GM18867 (cell line): ENCODE data around the gene SLC45A2.
"Not testable (repeated sequence)": the region's sequence is repeated elsewhere in the genome, so short reads cannot be mapped to it uniquely, and the experiment has no call there.

Experiments
- ATAC-seq: cut with Tn5 transposase; IDR thresholded peaks from one replicate; pipeline ENCODE4 v1.9.1; 2021; ENCODE audit warnings: mild to moderate bottlenecking, moderate library complexity; ENCODE audit not compliant: unreplicated experiment

Gene SLC45A2

DNA sequence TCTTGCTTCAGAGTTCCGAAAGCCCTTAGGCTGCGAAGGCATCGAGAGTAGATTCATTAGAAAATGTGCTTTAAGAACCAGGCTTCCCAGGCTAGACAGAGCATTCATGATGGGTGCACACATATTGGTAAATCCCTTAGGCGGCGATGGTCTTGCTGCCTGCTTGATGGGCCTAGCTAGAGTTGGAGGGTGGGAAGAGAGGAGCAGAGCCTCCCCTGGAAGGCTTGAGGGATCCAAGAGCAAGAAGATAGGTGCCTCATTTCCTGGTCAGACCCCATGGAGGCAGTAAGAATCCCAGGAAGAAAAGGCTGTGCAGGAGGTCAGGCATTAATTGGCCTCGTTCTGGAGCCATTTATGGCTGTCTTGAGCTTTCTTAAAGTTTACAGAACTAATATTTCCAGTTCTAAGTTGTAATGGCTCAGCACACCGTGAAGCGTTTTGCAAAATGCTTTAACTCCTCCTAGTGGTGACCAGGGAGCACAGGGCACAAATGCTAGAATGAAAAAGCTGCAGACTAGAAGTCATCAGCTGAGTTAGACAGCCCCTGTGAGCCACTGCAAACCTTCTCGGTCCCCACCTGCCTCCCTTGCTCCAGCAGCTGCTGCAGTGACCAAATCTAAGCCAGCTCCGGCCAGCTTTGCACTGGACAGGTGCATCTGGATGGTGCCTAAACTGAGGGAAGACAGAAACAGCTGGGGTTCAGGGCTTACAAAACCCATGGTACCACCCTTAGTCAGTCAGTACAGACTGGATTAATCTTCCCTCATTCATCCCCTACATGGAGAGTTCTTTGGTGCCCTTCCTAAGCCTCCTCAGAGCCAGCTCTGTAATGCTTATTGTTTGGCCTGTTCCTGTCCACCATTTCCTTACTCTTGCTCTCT lies 14.7 kb downstream of the SLC45A2 start:
- peak; percentile 81 for ATAC-seq

DNA sequence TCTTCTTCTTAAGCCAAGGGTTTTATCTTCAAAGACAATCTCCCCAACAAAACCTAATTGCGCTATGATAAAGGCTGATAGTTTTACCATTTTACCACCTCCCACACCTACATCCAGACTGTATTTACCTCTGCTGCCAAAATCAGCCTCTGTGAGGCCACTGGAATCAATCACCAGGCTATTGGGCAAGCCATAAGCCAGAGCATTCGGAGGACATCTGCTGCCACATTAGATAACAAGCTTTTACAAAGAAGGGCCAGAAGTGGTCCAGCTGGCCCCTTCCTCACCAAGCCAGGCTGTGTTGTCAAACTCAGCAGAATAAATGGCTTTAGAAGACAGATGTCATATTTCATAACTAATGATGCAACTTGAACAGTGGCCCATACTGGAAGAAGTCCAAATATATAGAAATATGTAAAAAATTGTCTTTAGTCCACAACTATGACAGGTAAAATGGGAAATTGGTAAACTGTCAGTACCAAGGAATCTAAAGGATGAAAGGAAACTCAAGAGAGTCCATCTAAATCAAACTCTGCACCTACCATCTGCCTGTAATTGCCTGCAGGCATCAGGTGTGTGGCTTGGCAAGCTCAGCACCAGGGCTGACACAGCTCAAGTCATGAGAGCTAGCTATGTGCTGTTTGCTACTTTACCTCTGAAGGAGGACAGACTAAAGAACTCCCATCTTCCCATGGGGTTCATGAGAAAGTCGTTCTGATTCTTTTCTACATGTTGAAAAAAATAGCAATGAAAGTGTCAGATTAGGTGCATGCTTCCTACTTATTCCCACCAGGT lies 16.1 kb downstream of the SLC45A2 start:
- ATAC-seq = no peak

DNA sequence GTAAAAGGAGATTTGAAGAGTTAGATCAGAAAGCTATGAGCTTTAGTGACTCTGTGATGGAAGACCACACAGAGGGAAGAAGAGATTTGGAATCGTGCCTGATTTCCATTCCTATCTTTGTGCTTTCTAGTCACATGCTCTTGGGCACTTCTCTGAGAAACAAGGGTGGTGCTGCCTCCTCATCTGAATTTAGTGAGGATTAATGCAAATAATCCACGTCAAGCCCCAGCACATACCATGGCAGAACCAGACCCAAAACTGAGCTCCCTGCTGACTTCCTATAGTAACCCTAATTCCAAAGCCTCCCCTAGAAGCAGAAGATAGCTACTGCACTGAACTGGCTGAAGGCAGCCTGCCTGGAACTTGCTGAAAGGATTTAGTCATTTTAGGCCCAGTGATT lies 17.7 kb downstream of the SLC45A2 start:
- ATAC-seq = no peak

DNA sequence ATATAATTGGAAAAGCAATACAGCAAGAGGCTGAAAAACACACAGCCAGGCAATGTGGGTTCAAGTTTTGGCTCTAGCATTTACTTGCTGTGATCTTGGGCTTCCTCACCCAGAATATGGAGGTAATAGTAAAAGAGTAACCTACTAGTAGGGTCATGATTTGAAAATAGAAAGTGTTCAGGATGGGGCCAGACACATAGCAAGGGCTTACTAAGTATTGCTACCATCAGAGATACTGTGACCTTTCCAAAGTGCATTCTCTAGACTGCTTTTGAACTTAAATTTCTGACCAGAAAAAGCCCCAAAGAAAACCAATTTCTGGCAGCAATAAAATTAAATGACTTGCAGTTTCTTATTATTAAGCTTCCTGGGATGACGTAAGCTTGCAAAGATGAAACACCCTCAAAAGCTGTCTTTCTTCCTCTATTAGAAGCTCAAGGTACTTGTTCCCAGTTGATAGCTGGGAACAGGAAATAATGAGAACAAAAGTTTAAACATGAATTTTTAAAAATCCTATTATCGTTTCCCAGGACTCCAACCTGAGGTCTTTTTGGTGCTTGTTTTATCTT lies 20.3 kb downstream of the SLC45A2 start:
- ATAC-seq = no peak

DNA sequence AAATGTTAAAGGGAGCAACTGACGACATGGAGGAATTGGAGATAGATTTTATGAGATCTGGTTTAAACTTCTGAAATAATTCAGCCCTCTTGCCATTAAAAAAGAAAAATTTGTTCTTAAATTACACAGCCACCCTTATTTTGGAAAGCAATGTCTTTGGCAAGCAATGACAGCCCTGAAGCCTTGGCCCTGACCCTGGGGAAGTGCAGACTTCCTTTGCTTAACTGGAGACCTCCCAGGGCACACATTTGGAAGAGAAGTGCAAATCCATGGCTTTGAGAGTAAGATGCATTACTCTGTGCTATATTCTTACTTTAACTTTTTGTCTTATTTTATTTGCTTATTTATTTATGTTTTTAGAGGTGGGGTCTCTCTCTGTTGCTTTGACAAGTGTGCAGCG lies 26.3 kb downstream of the SLC45A2 start:
- ATAC-seq = no peak

DNA sequence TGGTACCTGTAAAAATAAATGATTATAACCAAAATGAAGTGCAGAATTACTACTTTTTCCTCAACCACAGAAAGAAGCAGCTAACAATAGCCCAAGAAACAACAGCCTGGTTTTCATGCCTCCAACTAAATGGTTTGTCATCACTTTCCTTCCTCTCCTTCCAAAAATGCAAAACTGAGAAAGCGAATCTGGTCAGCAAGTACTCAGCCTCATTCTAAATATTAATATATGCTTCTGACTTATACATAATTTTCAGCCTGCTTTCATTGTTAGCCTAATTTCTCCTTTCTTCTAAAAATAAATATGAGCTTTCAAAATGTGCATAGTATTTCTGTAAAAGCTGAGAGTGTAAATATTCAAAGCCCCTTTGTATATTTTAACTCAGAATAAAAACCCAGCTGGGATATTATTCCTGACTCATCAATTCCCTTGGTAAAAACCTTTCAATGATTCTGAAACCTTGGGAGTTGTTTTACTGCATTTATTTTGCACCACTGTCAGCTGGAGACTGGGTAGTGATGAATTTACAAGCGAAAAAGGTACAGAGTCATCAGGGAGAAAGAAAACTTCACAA lies 26.8 kb downstream of the SLC45A2 start:
- ATAC-seq = no peak

DNA sequence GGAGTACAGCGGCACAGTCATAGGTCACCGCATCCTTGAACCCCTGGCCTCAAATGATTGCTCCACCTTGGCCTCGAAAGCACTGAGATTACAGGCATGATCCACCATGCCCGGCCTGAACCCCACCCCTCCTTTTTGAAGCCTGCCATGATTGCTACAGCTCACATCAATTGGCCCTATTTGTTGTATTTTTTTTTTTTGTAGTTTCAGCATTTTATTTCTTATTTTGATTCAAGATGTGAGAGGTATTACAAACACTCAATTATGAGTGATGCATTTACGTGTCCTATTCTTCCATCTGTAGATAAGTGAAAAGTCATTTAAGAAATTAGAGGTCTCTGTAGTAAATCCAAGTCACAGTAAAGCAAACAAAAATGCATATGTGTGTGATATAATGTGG lies 32.3 kb downstream of the SLC45A2 start:
- ATAC-seq = not testable (repeated sequence)

DNA sequence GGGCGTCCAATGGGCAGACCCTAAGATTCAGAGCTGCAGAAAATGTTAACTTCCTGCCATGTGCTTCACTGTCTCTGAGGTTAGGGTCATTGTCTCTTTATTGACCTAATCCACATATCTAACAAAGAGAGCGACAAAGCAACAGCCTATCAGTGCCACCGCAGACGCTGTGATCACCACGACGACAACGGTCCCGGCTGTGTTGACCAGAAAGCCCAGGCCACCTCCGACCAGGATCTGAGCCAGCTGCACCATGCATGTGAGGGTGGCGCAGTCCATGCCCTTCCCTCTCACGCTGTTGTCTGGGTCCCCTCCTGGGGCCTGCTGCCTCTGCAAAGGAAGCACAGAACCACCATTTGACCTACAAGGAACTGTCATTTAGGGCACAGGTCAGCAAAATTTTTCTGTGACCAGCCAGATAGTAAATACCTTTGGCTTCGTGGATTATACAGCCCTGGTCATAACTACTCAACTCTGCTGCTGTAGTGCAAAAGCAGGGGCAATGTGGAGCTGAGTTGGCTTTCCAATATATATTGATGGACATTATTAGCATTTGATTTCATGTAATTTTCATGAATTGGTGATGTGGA lies 39.9 kb downstream of the SLC45A2 start:
- no peak for ATAC-seq

DNA sequence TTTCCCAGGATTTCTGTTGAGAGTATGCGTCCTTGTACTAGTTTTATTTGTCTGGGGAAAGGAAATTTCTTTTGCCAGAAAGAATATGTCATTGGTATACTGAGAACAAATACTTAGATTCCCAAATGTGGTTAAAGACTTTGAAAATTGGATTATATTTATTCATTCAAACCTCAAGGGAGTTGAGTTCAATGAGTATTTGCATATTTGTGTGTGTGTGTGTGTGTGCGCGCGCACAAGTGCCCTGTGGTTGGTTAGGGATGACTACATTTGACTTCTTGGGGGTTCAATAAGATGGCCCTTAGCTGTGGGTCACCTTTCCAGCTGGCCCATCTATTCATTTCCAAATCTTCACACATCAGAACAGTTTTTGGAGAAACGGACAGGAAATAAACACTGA lies 43.4 kb downstream of the SLC45A2 start:
- ATAC-seq = no peak

DNA sequence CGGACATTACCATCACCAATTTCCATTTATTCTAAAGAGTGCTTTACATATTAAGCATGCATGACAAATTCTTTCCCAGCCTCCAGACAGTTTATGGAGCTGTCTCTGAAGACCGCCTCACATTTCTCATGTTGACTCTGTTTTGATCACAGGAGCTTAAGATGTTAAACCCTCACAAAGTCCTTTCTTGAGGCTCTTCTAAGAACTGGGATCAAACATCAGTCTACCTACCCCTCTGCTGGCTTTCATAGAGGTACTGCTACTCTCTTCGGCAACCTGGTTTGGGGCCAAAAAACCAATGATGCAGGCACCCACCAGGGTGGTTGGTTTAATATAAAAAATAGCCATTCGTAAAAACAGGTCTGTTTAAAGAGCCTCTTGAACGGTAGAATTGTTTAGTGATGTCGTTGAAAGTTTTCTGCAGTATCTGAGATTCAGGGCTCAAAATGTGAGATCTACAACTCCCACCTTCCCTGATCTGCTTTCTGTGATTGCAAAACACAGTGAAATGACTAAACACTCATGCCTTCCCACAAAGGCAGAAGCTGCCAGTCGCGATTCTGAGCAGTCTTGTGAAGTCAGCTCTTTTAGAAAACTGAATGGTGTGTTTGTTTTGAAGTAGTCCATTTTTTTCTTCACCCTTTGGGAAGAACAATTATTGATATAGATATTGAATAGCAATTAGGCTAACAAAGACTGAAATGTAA lies 44.8 kb downstream of the SLC45A2 start:
- ATAC-seq = no peak

DNA sequence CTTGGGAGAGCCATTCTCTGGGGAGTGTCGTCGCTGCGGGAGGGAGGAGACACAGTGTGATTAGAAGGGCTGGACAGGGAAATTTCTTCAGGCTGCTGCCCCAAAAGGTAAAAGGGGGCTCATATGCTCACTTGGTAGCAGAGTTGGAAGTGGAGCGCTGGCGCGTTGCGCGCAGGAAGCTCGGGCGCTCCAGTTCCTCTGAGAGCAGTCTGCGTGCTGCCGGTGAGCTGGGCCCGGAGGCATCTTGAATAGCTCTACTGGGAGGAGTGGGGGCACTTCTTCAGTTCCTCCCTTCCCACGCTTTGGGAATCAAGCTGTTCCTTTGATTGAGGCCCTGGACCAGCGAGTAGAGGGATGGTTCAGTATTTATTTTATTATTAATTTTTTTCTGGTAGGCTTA lies 45.6 kb downstream of the SLC45A2 start:
- ATAC-seq = no peak

DNA sequence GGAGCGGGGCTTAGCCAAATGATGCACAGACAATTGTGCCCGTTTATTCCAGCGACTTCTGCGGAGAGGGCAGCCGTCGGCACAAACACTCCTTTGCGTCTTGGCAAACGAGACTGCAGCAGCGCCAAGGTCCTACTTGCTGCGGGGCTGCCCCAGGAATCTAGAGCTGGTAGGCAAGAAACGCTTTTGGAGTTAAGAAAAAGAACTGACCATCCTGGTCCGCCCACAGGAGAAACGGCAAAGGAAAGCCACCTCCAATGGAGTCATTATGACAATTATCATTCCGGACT lies 46.0 kb downstream of the SLC45A2 start:
- no peak for ATAC-seq

DNA sequence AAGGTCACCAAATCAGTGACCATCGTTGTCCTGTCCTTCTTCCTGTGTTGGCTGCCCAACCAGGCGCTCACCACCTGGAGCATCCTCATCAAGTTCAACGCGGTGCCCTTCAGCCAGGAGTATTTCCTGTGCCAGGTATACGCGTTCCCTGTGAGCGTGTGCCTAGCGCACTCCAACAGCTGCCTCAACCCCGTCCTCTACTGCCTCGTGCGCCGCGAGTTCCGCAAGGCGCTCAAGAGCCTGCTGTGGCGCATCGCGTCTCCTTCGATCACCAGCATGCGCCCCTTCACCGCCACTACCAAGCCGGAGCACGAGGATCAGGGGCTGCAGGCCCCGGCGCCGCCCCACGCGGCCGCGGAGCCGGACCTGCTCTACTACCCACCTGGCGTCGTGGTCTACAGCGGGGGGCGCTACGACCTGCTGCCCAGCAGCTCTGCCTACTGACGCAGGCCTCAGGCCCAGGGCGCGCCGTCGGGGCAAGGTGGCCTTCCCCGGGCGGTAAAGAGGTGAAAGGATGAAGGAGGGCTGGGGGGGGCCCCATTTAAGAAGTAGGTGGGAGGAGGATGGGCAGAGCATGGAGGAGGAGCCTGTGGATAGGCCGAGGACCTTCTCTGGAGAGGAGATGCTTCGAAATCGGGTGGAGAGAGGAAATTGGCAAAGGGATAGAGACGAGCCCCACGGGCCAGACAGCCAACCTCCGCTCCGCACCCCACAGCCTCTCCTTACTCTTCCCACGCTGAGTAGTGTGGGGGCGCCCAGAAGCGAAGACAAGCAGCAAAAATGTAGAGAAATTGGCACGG lies 46.6 kb downstream of the SLC45A2 start:
- ATAC-seq = no peak

DNA sequence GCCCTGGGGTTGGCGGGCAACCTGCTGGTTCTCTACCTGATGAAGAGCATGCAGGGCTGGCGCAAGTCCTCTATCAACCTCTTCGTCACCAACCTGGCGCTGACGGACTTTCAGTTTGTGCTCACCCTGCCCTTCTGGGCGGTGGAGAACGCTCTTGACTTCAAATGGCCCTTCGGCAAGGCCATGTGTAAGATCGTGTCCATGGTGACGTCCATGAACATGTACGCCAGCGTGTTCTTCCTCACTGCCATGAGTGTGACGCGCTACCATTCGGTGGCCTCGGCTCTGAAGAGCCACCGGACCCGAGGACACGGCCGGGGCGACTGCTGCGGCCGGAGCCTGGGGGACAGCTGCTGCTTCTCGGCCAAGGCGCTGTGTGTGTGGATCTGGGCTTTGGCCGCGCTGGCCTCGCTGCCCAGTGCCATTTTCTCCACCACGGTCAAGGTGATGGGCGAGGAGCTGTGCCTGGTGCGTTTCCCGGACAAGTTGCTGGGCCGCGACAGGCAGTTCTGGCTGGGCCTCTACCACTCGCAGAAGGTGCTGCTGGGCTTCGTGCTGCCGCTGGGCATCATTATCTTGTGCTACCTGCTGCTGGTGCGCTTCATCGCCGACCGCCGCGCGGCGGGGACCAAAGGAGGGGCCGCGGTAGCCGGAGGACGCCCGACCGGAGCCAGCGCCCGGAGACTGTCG lies 47.3 kb downstream of the SLC45A2 start:
- ATAC-seq = no peak

DNA sequence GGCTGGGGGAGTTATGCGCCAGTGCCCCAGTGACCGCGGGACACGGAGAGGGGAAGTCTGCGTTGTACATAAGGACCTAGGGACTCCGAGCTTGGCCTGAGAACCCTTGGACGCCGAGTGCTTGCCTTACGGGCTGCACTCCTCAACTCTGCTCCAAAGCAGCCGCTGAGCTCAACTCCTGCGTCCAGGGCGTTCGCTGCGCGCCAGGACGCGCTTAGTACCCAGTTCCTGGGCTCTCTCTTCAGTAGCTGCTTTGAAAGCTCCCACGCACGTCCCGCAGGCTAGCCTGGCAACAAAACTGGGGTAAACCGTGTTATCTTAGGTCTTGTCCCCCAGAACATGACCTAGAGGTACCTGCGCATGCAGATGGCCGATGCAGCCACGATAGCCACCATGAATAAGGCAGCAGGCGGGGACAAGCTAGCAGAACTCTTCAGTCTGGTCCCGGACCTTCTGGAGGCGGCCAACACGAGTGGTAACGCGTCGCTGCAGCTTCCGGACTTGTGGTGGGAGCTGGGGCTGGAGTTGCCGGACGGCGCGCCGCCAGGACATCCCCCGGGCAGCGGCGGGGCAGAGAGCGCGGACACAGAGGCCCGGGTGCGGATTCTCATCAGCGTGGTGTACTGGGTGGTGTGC lies 48.0 kb downstream of the SLC45A2 start, which contains the start of gene RXFP3:
RXFP3 (plus strand) TSS at position 6 of the 636 bp plus-strand sequence; CDS start at position 361, 355 bp downstream.
- ATAC-seq = no peak

DNA sequence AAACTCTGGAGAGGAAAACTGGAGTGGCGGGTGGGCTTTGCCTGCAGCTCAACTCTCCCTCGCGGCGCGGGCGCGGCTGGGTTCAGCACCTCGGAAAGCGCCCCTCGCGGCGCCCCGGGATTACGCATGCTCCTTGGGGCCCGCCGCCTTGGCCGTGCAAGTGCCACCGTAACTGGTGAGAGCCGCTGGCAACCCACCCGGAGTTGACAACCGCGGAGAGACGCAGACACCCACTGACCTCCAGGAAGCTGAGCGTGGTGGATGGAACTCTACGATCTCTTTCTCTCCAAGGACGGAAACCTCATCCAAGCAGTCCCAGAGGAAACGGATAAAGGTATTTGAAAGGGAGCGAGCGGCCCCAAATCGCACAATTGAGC lies 48.5 kb downstream of the SLC45A2 start:
- ATAC-seq = no peak

DNA sequence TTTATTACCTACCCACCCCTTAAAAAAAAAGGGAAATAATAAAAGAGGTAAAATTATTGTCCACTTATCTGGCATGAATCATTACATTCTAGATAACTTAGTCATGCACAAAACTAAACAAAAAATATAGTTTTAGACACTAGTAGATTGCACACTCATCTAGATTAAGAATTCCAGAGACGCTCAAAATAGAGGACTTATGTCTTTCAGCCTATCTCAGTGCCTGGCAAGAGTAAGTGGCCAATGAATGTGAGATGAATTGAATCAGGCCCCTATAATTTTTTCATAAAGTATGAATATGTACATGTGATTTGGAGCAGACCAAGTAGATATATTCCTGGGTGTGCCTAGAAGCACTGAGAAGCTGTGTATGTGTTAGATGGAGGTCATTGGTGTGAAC lies 50.3 kb downstream of the SLC45A2 start:
- peak; percentile 33 for ATAC-seq

DNA sequence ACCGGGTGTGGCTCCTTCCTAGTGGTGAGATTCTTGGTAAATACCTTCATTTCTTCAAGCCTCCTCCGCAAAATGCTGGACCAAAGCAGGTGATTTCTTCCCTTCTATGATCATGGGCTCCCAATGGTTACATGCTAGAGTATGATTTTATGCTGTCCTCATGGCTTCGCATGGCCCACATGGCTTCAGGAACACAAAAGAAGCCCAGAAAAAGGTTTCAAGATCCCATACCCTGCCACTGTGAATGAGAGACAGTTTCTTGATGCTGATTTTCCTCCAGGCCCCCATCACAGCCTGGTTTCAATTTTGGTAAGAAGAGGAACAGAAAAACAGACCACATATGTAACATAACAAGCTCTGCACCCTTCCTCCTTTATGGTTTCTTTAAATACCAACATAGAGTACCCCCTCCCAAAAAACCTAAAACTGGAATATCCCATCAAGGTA lies 50.7 kb downstream of the SLC45A2 start:
- ATAC-seq = peak; percentile 95

DNA sequence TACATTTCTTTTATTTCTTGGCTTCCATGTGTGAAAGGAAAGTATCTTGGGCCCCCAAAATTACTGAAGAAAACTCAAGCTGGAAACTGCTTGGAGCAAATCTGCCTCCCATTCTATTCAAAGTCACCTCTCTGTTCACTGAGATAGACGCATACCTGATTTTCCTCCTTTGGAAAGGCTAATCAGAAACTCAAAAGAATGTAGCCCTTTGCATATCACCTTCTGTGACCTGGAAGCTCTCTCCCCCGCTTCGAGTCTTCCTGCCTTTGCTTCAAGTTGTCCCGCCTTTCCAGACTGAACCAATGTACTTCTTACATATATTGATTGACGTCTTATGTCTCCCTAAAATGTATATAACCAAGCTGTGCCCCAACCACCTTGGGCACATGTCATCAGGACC lies 53.4 kb downstream of the SLC45A2 start:
- no peak for ATAC-seq
